GM11168 (cell line): ENCODE measurements around the gene ECE1.

Experiments used
- in situ Hi-C: fragments of 300-500 bp; cut with MboI; formaldehyde crosslinking; loops from one replicate; pipeline ENCODE4 v1.12.0; 2022; ENCODE audit warnings: low sequenced_read_pairs; ENCODE audit not compliant: unreplicated experiment

Gene ECE1

DNA sequence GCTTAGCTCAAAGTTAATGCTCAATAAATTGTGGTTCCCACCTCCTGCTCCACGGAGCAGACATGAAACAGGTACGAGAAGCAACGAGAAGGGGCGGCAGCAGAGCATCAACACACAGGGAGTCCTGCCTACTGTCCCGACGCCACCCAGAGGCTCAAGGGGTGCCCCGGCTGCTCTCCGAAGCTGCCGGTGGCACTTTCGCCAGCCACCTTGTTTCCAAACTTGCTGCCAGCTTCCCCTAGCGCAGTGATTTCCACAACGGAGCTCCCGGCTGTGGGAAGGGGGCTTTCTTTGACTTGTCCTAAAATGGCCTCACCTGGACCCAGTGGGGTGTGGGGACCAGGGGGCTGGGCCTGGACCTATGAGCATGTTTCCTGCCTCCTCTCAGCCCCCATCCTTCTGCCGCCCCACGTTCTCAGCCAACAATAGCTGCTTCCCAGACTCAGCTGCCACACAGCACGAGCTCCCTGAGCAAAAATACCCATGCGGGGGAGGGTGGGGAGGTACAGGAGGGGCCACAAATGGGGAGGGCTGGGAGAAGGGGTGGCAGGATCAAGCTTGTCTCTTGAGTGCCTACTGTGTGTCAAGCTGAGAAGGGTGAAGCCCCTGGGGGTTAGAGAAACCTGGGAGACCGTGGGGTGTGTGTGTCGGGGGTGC lies 35.6 kb upstream of the ECE1 start:
- in situ Hi-C loops, result no loop called here

DNA sequence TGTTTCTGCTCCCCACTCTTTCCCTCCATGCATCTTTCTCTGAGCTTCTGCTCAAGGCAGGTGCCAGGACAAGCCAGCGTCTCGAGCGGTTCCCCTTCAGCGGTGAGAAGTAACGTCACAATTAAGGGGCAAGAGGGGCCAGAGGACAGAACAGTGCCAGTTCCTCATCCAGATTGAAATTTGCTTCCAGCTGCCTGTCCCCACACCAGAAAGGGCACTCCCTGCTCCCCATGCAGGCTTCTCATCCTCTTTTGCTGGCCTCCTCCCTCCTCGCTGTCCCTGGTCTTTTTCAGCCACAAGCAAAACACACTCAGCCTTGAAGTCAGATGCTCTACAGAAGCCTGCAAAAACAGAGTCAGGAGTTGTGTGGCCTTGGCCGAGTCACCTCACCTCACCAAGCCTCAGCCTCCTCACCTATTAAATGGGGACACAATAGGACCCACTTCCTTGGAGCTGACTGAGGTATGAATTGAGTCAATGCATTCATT lies 35.0 kb upstream of the ECE1 start:
- in situ Hi-C loops, result no loop called here

DNA sequence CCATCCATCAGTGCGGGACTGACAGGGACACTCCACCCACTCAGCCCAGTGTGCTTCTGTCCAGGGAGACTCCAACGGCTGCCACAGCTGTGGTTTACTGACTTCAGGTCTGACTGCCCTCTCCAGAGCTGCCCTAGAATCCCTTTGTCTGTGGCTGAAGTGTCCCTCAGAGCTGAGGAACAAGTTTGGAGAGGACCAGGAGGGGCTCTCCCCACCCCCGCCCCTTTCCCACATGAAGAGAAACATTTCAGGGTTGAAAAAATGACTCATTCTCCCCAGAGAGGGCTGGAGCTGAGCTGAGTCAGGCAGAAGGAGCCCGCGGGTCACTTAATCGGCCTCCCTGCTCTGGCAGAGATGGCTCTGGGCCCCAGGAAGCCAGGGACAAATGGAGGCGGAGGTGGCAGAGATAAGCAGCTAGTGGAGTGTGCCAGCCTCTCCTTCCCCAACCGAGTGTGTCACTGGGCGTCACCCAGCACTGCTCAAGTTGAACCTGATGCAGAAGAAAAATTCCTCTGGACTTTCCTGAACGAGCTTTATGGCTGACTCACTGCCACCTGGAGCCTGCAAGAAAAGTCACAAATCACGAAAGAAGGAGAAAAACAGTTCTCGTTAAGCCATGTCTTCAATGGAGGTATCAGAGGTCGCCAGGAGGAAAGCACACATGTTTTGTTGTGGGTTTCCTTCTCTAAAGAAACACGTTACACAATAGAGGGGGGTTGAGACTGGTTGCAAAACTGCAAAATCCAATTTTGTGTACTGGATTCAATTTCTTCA lies 34.3 kb upstream of the ECE1 start:
- in situ Hi-C loops, result no loop called here

DNA sequence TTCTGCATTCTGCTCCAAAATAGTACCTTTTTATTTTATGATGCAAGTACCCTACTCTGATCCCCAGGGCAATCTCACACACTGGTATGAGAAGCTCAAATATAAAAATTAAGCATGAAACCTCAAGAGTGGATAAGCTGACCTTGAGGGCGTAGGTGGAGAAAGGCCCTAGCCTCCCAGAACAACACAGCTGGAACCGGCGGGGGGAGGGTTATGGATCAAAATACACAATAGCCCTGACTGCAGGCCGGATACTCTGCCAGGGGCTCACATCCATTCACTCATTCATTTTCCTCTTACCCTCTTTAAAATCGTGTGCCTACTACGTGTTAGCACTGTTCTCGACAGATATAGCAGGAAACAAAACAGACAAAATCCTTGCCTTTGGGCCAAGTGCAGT lies 32.8 kb upstream of the ECE1 start:
- in situ Hi-C loops, result no loop called here

DNA sequence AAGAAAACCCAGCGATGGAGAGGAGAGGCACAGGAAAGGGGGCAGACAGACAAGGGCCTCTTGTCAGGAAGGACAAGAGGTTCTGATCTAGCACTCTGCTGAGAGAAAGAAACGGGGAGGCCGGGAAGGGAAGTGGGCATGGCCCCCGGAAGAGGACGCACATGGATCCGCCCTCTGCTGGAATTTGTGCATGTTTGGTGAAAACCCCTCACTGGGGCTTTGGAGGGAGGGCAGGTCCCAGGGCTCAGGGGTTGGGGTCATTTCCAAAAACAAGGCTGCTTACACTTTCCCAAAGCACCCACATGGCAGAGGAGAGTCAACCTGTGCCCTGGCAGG lies 32.4 kb upstream of the ECE1 start:
- in situ Hi-C loops, result no loop called here

DNA sequence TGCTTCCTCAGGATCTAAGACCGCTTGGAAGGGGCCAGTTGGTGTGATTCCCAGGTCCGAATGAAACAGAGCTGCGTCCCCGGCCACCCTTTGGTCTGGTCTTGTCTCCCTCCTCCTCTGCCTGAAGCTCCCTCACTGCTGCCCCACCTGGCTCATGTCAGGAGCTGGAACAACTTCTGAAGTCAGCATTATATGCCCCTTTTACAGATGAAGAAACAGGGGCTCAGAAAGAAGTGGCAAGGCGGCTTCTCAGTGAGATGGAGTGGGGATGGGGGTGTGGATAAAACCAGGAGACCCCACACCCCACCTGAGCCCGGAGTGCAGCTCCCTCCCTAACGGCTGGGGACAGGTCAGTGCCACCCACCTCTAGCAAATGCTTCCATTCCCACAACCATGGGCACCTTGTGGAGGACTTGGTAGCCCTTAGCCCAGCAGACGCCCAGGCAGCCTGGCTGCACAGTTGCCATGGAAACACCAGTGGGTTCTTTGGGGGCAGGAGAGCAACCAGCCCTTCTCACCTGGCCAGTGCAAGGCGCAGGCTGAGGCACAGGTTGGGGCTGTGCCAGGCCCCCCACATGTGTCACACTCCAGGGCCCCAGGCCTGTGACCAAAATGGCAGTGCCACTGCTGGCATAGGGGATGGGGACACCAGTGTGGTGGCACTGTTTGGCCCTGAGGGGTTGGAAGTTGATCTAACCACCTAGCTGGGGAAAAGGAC lies 31.9 kb upstream of the ECE1 start:
- in situ Hi-C loops, result no loop called here

DNA sequence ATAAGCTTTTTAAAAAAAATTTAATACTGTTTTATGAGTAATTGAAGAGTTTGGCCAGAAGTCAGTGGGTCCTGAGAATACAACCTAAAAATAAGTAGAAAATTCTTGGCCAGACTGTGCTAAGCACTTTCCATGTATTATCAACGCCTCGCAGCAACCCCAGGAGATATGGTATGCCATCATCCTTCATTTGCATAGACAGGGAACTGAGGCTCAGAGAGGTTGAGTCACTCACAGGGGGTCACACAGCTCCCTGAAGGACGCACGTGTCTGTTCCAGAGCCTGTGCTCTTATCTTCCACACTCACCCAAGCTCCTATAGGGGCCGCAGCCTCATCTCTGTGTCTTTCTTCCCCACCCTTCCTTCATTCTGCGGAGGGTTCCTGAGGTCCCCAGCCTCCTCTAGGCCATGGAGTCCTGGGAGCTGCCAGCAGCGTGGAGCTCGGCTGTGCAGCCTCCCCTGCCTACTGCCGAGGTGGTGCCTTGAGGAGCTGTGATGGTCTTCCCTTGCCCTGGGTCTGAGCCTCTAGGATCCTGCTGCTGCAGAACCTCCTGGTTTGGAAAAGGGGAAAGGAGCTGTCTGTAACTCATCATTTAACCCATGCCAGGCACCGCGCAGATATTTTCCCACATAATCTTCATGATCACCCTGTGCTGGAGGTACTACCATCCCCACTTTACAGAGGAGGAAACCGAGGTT lies 30.3 kb upstream of the ECE1 start:
- in situ Hi-C loops, result no loop called here

DNA sequence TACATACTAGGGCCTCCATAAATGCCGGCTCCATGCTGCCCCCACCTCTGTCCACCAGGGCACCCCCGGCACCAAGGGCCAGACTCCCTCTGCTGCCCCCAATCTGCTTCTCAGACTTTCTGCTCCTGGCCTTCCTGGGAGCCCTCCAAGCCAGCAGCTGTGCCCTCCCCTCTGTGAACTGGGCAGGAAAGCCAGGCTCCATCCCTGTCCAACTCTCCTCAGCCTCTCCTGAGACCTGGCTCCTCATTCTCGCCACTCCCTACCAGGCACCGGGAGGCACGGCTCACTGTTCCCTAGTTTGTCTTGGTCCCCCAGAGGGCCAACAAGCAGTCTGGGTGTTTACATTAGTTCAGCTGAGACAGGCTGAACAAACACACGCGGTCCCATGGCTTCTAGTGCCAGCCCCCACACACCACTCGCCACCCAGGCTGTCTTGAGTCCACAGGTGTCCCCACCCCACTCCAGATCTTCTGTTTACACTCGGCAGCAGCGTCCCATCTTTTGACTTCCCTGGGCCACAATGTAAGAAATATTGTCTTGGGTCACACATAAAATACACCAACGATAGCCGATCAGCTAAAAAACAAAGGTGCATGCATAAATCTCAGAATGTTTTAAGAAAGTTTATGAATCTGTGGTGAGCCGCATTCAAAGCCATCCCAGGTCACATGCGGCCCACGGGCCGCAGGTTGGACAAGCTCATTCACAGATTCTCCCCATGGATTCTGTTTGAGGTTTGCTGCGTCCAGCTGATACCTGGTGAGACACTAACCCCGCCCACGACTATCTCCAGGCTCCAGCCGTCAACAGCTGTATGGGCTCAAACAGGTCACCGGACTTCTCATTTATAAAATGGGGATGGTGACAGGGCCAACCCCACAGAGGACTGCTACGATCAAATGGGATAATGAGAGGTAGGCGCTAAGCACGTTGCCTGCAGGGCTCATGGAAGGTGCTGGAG lies 29.5 kb upstream of the ECE1 start:
- in situ Hi-C loops, result no loop called here

DNA sequence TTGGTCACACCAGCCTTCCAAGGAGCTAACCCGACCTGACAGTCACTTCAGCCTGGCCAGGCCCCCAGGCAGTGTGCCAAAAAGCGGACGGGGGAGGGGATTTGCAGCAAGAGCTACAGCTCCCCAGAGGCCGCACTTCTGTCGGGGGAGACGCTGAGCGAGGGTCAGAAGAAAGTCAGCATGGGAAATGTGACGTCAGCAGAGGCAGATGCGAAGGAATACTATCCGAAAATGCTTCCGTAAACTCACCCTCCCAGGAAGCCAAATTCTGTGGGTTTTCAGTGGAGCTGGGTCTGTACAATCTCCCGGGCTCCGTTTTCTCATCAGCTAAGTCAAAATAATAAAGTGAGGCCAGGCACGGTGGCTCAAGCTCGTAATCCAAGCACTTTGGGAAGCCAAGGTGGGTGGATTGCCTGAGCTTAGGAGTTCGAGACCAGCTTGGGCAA lies 28.5 kb upstream of the ECE1 start:
- in situ Hi-C loops, result no loop called here

DNA sequence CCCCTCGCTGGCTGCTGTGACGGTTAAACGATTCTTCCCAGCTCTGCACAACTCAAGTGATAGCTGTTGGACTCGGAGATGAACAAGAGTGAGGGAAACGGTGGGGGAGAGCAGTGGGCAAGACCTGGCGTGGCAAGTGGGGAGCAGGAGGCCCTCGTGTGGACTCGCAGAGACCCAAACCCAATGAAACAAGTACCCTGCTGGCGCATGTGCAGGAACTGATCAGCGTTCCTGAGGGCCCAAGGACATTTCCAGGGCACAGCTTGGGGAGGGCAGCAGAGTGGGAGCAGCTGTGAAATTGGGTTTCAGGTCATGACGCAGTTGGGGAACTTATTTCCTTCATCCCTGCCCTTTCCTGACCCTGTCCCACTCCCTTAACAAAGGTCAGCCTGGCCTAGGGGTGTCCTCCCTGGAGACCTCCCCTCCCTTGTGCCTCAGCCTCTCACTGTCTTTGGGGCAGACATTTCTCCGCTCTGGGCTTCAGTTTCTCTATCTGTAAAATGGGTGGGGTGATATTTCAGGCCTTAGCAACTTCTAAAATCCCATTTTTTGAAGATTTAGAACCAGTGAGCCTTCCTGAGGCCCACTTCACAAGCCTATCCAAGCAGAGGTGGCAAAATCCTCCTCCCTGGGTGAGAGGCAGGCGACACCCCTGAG lies 27.9 kb upstream of the ECE1 start:
- in situ Hi-C loops, result no loop called here

DNA sequence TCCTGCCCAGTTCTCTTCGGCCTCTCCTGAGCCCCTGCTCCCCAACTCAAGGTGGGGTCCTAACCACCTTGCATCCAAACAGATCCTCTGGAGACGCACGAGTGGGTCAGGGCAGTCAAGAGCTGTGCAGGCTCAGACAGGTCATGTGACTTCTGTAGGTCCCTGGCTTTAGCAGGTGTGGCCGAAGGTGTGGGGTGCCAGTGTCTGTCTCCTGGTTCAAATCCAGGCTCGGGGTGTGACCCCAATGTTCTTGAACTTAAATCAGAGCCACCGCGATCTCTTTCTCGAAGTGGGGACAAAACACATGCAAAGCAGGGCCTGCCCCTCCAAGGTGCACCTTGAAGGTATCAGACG lies 27.4 kb upstream of the ECE1 start:
- in situ Hi-C loops, result no loop called here

DNA sequence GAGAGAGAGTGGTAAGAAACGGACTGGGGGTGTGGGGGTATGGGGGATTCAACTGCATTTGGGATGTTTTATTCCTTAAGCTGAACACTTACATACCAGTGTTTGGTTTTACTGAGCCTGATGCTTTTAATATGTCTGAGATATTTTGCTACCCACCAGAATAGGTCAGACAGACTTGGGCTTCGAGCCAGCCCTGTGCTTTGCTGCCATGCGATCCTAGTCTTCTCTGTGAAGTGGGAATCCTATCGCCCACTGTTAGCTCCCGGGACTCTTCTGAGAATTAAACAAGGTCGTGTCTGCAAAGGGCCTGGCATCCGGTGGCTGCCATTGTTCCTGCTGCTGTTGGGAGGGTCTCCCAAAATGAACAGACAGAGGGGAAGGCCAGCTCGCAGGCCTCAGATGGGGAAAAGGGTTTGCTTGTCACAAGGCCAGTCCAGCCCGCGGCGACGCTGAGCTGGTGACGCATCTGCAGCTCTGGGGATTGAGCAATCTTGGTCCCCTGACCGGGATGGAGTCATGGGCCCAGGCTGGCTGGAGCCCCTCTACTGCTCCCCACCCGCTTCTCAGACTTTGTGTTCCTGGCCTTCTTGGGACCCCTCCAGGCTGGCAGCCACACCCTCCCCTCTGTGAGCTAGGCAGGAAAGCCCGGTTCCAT lies 26.9 kb upstream of the ECE1 start:
- in situ Hi-C loops, result no loop called here

DNA sequence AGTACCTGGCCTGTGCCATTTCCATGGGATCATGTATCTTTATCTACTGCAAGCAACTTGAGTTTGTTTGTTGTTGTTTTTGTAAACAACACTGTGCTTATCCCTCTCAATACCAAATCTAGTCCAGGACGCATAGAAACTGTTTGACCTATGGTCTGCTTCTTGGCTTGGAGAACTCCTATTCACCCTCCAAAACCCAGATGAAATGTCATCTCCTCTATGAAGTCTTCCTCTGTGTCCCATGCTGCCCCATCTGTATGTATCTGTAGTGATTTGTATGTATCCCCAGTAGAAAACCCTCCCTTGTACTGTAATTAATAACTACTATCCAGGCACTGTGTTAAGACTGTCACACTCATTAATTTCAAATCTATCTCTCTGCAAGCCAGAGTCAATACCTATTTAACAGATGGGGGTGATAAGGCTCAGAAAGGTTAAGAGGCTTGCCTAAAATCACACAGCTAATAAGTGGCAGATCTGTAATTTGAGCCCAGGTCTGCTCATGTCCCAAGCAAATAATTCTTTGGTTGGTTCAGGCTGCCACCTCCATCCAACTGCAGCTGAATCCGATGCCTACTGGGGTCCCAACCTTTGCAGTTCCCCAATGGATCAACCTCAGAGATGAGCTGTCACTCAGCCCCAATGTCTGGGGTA lies 24.6 kb upstream of the ECE1 start:
- in situ Hi-C loops, result no loop called here

DNA sequence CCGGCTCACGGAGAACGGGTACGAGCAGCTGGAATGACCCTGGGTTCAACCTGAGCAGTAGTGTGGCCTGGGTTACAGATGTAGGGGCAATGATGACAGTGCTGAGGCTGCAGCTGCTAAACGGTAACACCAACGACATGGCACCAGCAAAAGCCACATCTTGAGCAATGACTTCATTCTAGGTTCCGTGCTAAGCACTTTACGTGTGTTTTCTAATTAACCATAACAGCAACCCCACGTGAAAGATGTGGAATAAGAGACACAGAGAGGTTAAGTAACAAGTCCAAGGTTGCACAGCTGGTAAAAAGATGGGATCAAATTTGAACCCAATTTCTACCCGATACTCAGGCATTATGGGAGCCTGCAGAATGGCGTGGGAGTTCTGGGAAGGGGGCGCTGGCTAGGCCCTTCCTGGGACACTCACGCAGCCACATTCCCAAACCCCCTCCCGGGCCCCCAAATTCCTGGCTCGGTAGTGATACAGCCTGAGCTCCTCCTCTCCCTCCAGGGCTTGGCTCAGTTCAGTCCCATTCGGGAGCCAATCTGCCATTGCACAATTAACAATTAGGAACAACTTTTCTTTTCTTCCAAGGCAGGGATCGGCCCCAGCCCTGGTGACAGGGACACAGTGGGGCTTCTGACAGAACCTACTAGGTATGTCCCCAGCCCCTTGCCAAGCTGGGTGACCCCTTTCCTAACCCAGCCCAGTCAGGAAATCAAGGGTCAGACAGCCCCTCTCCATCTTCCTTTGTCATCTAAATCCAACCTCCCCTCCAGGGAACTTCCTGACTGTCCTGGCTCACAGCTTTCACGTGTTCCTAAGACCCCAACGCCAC lies 23.8 kb upstream of the ECE1 start:
- in situ Hi-C loops, result no loop called here

DNA sequence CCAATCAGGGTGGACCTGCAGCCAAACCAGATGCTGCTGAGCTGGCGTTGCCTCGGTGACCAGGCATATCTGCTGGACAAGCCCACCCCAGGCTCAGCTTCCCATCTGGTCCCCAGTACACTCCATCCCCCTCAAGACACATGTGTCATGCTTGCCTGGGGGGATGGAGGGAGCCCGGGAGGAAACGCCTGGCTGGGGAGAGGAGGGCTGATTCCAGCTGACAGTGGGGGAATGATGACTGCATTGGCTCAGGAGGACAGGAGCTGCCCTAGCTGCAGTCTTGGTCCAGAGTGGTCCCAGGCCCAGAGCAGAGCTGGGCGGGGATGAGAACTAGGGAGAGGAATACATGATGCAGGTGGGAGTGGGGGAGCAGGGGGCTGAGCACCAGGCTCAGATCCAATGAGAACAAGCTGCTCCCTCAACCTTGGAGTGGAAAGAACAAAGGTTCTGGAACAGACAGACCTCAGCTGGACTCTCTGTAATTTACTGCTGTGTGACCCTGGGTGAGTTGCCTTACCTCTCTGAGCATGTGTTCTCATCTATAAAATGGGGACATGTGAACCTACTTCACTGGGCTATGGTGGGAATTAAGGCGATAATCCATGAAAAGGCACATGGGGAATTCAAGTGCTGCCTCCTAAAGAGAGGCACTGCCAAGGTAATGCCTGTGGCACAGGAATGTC lies 23.1 kb upstream of the ECE1 start:
- in situ Hi-C loops, result no loop called here

DNA sequence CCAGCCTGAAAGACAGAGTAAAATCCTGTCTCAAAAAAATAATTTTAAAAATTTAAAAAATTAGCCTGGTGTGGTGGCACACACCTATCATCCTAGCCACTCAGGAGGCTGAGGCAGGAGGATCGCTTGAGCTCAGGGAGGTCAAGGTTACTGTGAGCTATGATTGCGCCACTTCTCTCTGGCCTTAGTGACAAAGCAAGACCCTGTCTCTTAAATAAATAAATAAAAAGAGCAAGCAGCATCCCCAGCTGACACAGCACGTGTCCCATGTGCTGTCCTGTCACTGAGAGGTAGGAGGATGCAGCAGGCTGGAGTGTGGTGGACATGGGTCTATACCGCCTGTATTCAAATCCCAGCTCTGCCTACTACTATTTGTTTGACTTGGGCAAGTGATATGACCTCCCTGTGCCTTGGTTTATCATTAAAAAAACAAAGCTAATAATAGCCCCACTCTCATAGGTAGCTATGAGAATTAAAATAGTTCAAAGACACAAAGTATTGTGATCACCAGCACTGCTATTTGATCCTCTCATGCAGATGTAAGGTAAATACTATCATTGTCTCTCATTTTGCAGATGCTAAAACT lies 22.2 kb upstream of the ECE1 start:
- in situ Hi-C loops, result no loop called here
